Vagina (tissue), 2 donors: Measurements from ENCODE around the gene LMOD1. TPM values are rescaled to one million over a fixed set of nuclear protein-coding genes. Genes with fewer than 3 reads are reported as not detected.
A peak's percentile ranks its signal among the peaks of the same experiment; 100 is the strongest.

Experiments
- DNase-seq, 2 donors: peaks; one replicate each; pipeline ENCODE4 v3.0.0-alpha.2; 2017; ENCODE audit errors: extremely low spot score in 2 of 2
- H3K27ac ChIP-seq: fragments of 200-600 bp; sonication (generic); one replicate; pipeline ENCODE4 v1.5.1; 2019
- H3K27me3 ChIP-seq: fragments of 200-600 bp; sonication (generic); one replicate; pipeline ENCODE4 v1.5.1; 2019
- H3K36me3 ChIP-seq, 2 donors: fragments of 200-600 bp; sonication (generic); one replicate each; pipeline ENCODE4 v1.5.1; 2017 to 2019
- H3K4me1 ChIP-seq: fragments of 200-600 bp; sonication (generic); one replicate; pipeline ENCODE4 v1.5.1; 2019
- H3K4me3 ChIP-seq, 2 donors: fragments of 200-600 bp; sonication (generic); 1 replicate in 1 of 2; 2 replicates in 1 of 2; pipeline ENCODE4 v1.5.1; 2016 to 2019
- H3K9me3 ChIP-seq: fragments of 200-600 bp; sonication (generic); one replicate; pipeline ENCODE4 v1.5.1; 2019
- CTCF ChIP-seq, 3 experiments: fragments of 450-650 bp in 2 of 3; fragments of 200-600 bp in 1 of 3; sonication (generic) in 1 of 3; IDR thresholded peaks; one replicate each; pipeline ENCODE4 v1.5.1; 2017 to 2019; ENCODE audit warnings: antibody characterized with exemption in 3 of 3, mild to moderate bottlenecking in 2 of 3, moderate library complexity in 2 of 3
- POLR2A ChIP-seq, 2 donors: fragments of 450-650 bp; IDR thresholded peaks; one replicate each; pipeline ENCODE4 v1.6.1; 2017; ENCODE audit warnings: antibody characterized with exemption in 2 of 2, mild to moderate bottlenecking in 2 of 2, moderate library complexity in 2 of 2
- POLR2AphosphoS5 ChIP-seq, 2 donors: sonication (generic); formaldehyde crosslinking; IDR thresholded peaks; one replicate each; pipeline ENCODE4 v1.9.0; 2017; ENCODE audit warnings: antibody characterized with exemption in 2 of 2, mild to moderate bottlenecking in 2 of 2, low read depth in 1 of 2; ENCODE audit not compliant: insufficient read depth in 1 of 2
- intact Hi-C: fragments of 100-400 bp; cut with DNase I; formaldehyde crosslinking; loops from one replicate; pipeline ENCODE4 v1.15.1; 2023
- total RNA-seq: library from RNA; depleted of rRNA; stranded (reverse); fragments of >200 nt; gene quantifications from one replicate; pipeline ENCODE4 v1.2.3, GENCODE V29; 2016

Gene LMOD1
- total RNA-seq, 1 donor from 2014 or later, result 107 TPM

GRCh38 chr1:201958348-201958747 lies 12.0 kb upstream of the LMOD1 start:
- TF ChIP-seq CTCF (IDR thresholded peaks at IDR 0.05) (no peak), POLR2A (IDR thresholded peaks at IDR 0.05) (no peak), POLR2AphosphoS5 (IDR thresholded peaks at IDR 0.05; ENCODE audit: insufficient read depth in 1 of 2, low read depth in 1 of 2) (no peak)
- no peaks in the 10 kb centered on the region for H3K9me3 ChIP-seq
- no peak overlapping the region for H3K27ac ChIP-seq
- DNase-seq, result no peak
- intact Hi-C loops, result loop anchor here (10.0 kb wide), 1 partner anchor 424 kb away; the partner anchor contains the start of gene NAV1
- no peak overlapping the region for H3K4me3 ChIP-seq
- no peaks in the 10 kb centered on the region for H3K27me3 ChIP-seq
- H3K4me1 ChIP-seq, result peaks cover 22% of the 10 kb centered on the region
- H3K36me3 ChIP-seq, result peaks cover 0 to 46% of the 10 kb centered on the region in 2 donors

GRCh38 chr1:201955729-201956143 lies 9.4 kb upstream of the LMOD1 start:
- peak overlapping the region; percentile 93 to 94 for H3K4me3 ChIP-seq
- intact Hi-C loops, result loop anchor here (10.0 kb wide), 1 partner anchor 421 kb away; the partner anchor contains the start of gene NAV1
- TF ChIP-seq POLR2AphosphoS5 (IDR thresholded peaks at IDR 0.05; ENCODE audit: insufficient read depth in 1 of 2, low read depth in 1 of 2) (no peak), POLR2A (IDR thresholded peaks at IDR 0.05) (no peak), CTCF (IDR thresholded peaks at IDR 0.05) (no peak)
- peaks cover 22% of the 10 kb centered on the region for H3K4me1 ChIP-seq
- peaks cover 0 to 21% of the 10 kb centered on the region in 2 donors for H3K36me3 ChIP-seq
- no peaks in the 10 kb centered on the region for H3K9me3 ChIP-seq
- DNase-seq, result no peak
- peak overlapping the region; percentile 83 for H3K27ac ChIP-seq
- no peaks in the 10 kb centered on the region for H3K27me3 ChIP-seq

GRCh38 chr1:201955009-201955728 lies 8.8 kb upstream of the LMOD1 start, which contains the start of gene TIMM17A:
TSS of gene TIMM17A (plus strand) at chr1:201955503. CDS start at chr1:201955527, 24 bp downstream.
- peak in 1 of 2 donors; percentile 97 for DNase-seq
- peaks cover 0 to 20% of the 10 kb centered on the region in 2 donors for H3K36me3 ChIP-seq
- peak within 1 kb of the TSS; percentile 83 for H3K27ac ChIP-seq
- peak in 1 of 2 donors; percentile 62 for TF ChIP-seq POLR2A (IDR thresholded peaks at IDR 0.05)
- no peak for TF ChIP-seq CTCF (IDR thresholded peaks at IDR 0.05)
- TF ChIP-seq POLR2AphosphoS5 (IDR thresholded peaks at IDR 0.05; ENCODE audit: insufficient read depth in 1 of 2, low read depth in 1 of 2), result peak; percentile 89 to 95
- intact Hi-C loops, result loop anchor here (10.0 kb wide), 1 partner anchor 420 kb away; the partner anchor contains the start of gene NAV1
- H3K9me3 ChIP-seq, result no peaks in the 10 kb centered on the region
- peaks cover 22% of the 10 kb centered on the region for H3K4me1 ChIP-seq
- no peaks in the 10 kb centered on the region for H3K27me3 ChIP-seq
- peak within 1 kb of the TSS; percentile 93 to 94 for H3K4me3 ChIP-seq

- DNase-seq, result no peak
- peak overlapping the region; percentile 83 for H3K27ac ChIP-seq
- H3K36me3 ChIP-seq, result peaks cover 0 to 20% of the 10 kb centered on the region in 2 donors
- H3K27me3 ChIP-seq, result no peaks in the 10 kb centered on the region
- H3K4me3 ChIP-seq, result peak overlapping the region; percentile 93 to 94
- no peaks in the 10 kb centered on the region for H3K9me3 ChIP-seq
- peaks cover 22% of the 10 kb centered on the region for H3K4me1 ChIP-seq
- intact Hi-C loops, result loop anchor here (10.0 kb wide), 1 partner anchor 420 kb away; the partner anchor contains the start of gene NAV1
- TF ChIP-seq POLR2AphosphoS5 (IDR thresholded peaks at IDR 0.05; ENCODE audit: insufficient read depth in 1 of 2, low read depth in 1 of 2), result no peak
- no peak for TF ChIP-seq CTCF (IDR thresholded peaks at IDR 0.05)
- no peak for TF ChIP-seq POLR2A (IDR thresholded peaks at IDR 0.05)
These were observed 8.1 kb upstream of the LMOD1 start for GRCh38 chr1:201954263-201955008.
